ENCODE measurements around the gene MBTPS2. TPM values are rescaled to one million over a fixed set of nuclear protein-coding genes. Genes with fewer than 3 reads are reported as not detected.
"Not testable (repeated sequence)": the region's sequence is repeated elsewhere in the genome, so short reads cannot be mapped to it uniquely, and the experiment has no call there.

The MBTPS2 gene
- total RNA-seq, 4 donors from 2014 or later: 7.7 to 13.5 (median 10.1) TPM

- ATAC-seq: no peak
- TF ChIP-seq EP300 (IDR thresholded peaks at IDR 0.05) (no peak), POLR2A (IDR thresholded peaks at IDR 0.05) (no peak), POLR2AphosphoS5 (IDR thresholded peaks at IDR 0.05) (no peak), CTCF (IDR thresholded peaks at IDR 0.05) (no peak)
- no peak overlapping the region for H3K27ac ChIP-seq
- no peaks in the 10 kb centered on the region for H3K27me3 ChIP-seq
- no peak overlapping the region for H3K4me3 ChIP-seq
- H3K9me3 ChIP-seq: no peaks in the 10 kb centered on the region
- no peaks in the 10 kb centered on the region for H3K36me3 ChIP-seq
- WGBS, 2 donors (ENCODE audit: low coverage in 1 of 2): 70 to 100% methylated on average over 1 to 5 of the region's 5 CpGs
- no peaks in the 10 kb centered on the region for H3K4me1 ChIP-seq
These were observed 23.3 kb upstream of the MBTPS2 start for GRCh38 chrX:21816136-21816535.

GRCh38 chrX:21820170-21820569 lies 19.2 kb upstream of the MBTPS2 start:
- H3K4me1 ChIP-seq, H3K27me3 ChIP-seq, ATAC-seq, H3K9me3 ChIP-seq, H3K36me3 ChIP-seq, H3K4me3 ChIP-seq, H3K27ac ChIP-seq: not testable (repeated sequence)
- WGBS, 2 donors (ENCODE audit: low coverage in 1 of 2): 100% methylated on average over 1 of the region's 1 CpG; no CpG with 5 or more reads in 1 of the 2 donors

- no peak overlapping the region for H3K4me3 ChIP-seq
- no peak for TF ChIP-seq POLR2AphosphoS5 (IDR thresholded peaks at IDR 0.05)
- TF ChIP-seq CTCF (IDR thresholded peaks at IDR 0.05): no peak
- TF ChIP-seq POLR2A (IDR thresholded peaks at IDR 0.05): no peak
- TF ChIP-seq EP300 (IDR thresholded peaks at IDR 0.05): no peak
- WGBS, 2 donors (ENCODE audit: low coverage in 1 of 2): 80% methylated on average over 1 of the region's 3 CpGs; no CpG with 5 or more reads in 1 of the 2 donors
- no peaks in the 10 kb centered on the region for H3K27me3 ChIP-seq
- H3K27ac ChIP-seq: no peak overlapping the region
- no peak for ATAC-seq
- H3K9me3 ChIP-seq: no peaks in the 10 kb centered on the region
- H3K4me1 ChIP-seq: no peaks in the 10 kb centered on the region
- H3K36me3 ChIP-seq: no peaks in the 10 kb centered on the region
These were observed 17.5 kb upstream of the MBTPS2 start for GRCh38 chrX:21821875-21822274.

- no peak for ATAC-seq
- TF ChIP-seq EP300 (IDR thresholded peaks at IDR 0.05) (no peak), POLR2AphosphoS5 (IDR thresholded peaks at IDR 0.05) (no peak), POLR2A (IDR thresholded peaks at IDR 0.05) (no peak), CTCF (IDR thresholded peaks at IDR 0.05) (no peak)
These were observed 7.9 kb upstream of the MBTPS2 start for GRCh38 chrX:21831496-21831895.

GRCh38 chrX:21837056-21837455 lies 2.4 kb upstream of the MBTPS2 start:
- peaks cover 0 to 20% (median 0%) of the 10 kb centered on the region in 3 donors for H3K4me1 ChIP-seq
- ATAC-seq: no peak
- H3K4me3 ChIP-seq: no peak overlapping the region
- no peak for TF ChIP-seq POLR2A (IDR thresholded peaks at IDR 0.05)
- no peak for TF ChIP-seq POLR2AphosphoS5 (IDR thresholded peaks at IDR 0.05)
- no peak for TF ChIP-seq EP300 (IDR thresholded peaks at IDR 0.05)
- no peak for TF ChIP-seq CTCF (IDR thresholded peaks at IDR 0.05)
- H3K36me3 ChIP-seq: no peaks in the 10 kb centered on the region
- no peaks in the 10 kb centered on the region for H3K27me3 ChIP-seq
- no peak overlapping the region for H3K27ac ChIP-seq
- 13% methylated on average over 1 of the region's 2 CpGs; no CpG with 5 or more reads in 1 of the 2 donors for WGBS, 2 donors (ENCODE audit: low coverage in 1 of 2)
- H3K9me3 ChIP-seq: no peaks in the 10 kb centered on the region

More at GRCh38 chrX:21831496-21831895, 7.9 kb upstream of the MBTPS2 start:
- Histone ChIP-seq H3K27me3 (no peaks in the 10 kb centered on the region), H3K4me3 (no peak overlapping the region), H3K36me3 (no peaks in the 10 kb centered on the region), H3K4me1 (no peaks in the 10 kb centered on the region), H3K27ac (no peak overlapping the region), H3K9me3 (no peaks in the 10 kb centered on the region)
- WGBS, 2 donors (ENCODE audit: low coverage in 1 of 2): 0% methylated on average over 1 of the region's 2 CpGs; no CpG with 5 or more reads in 1 of the 2 donors
